Upper lobe of right lung (tissue), 1 donor: ENCODE data around the gene SGK1. TPM values are rescaled to one million over a fixed set of nuclear protein-coding genes. Genes with fewer than 3 reads are reported as not detected.

Experiments
- ATAC-seq: fragments of 200-7000 bp; cut with Tn5 transposase; one replicate; pipeline ENCODE4 v1.9.1; 2020; ENCODE audit warnings: mild to moderate bottlenecking, moderate library complexity
- DNase-seq: peaks from one replicate; pipeline ENCODE4 v3.0.0-alpha.2; 2020
- H3K27ac ChIP-seq: fragments of 200-600 bp; one replicate; pipeline ENCODE4 v1.8.0; 2022
- H3K27me3 ChIP-seq: fragments of 200-600 bp; one replicate; pipeline ENCODE4 v1.8.0; 2022; ENCODE audit warnings: mild to moderate bottlenecking
- H3K36me3 ChIP-seq: fragments of 200-600 bp; one replicate; pipeline ENCODE4 v1.8.0; 2022
- H3K4me1 ChIP-seq: fragments of 200-600 bp; one replicate; pipeline ENCODE4 v1.8.0; 2022
- H3K4me3 ChIP-seq: fragments of 200-600 bp; one replicate; pipeline ENCODE4 v1.8.0; 2022; ENCODE audit warnings: mild to moderate bottlenecking
- H3K9me3 ChIP-seq: fragments of 200-600 bp; one replicate; pipeline ENCODE4 v1.8.0; 2022
- intact Hi-C: fragments of 100-400 bp; cut with DNase I; formaldehyde crosslinking; loops from one replicate; pipeline ENCODE4 v1.11.0; 2022
- total RNA-seq: library from RNA; stranded (reverse); fragmentation: NEBNext Ultra II Directional; extraction: Animal tissue kit (Norgen Biotek cat#: 25700); gene quantifications from one replicate; pipeline ENCODE4 v1.2.1, GENCODE V29; 2021
- TF ChIP-seq, protein P1 (sequence below): fragments of 200-600 bp; IDR thresholded peaks from one replicate; pipeline ENCODE4 v1.8.0; 2022; ENCODE audit warnings: antibody characterized with exemption
- donor health status: DM: no; HTN: yes; CAD: no; lungs with severe emphysema.

Gene SGK1
- total RNA-seq, 1 donor from 2014 or later, result 204 TPM

DNA sequence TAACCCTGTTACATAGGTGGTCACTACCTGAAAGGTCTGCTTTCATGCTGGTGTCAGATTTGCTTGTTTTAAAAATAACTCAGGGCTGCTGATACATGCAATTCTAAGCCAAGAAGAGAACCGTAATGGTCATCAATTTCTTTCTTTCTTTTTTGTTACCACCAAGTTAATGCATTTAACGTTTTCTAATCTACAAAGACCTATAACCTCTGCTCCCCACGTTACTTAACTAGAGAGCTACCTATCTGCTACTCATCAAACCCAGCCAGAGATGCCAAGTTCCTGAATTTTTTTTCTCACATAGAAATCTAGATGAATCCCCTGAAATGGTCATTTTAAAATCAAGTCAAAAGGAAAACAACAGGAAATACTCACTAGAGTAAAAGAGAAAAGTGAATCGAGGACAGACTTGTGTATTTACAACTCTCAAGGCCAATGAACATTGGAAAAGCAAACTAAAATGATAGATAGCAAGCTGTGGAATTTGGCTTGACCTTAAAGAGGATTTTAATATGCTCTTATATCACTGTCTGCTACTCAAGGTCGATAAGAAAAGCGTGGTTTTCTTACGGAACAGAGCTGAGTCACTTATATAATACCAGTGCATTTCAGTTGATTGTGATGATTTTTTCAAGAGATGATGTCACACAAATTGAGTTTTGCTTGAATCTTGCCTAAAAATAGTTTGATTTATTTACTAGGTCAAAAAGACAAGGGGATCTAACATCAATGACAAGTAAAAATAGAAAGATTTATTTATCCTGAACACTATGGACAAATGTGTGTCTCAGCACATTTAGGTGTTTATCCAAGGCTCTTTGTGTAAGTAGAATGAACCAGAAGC lies 67.9 kb downstream of the SGK1 start:
- TF ChIP-seq, protein P1, sequence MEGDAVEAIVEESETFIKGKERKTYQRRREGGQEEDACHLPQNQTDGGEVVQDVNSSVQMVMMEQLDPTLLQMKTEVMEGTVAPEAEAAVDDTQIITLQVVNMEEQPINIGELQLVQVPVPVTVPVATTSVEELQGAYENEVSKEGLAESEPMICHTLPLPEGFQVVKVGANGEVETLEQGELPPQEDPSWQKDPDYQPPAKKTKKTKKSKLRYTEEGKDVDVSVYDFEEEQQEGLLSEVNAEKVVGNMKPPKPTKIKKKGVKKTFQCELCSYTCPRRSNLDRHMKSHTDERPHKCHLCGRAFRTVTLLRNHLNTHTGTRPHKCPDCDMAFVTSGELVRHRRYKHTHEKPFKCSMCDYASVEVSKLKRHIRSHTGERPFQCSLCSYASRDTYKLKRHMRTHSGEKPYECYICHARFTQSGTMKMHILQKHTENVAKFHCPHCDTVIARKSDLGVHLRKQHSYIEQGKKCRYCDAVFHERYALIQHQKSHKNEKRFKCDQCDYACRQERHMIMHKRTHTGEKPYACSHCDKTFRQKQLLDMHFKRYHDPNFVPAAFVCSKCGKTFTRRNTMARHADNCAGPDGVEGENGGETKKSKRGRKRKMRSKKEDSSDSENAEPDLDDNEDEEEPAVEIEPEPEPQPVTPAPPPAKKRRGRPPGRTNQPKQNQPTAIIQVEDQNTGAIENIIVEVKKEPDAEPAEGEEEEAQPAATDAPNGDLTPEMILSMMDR, result no peak
- H3K4me3 ChIP-seq, result no peak overlapping the region
- no peaks in the 10 kb centered on the region for H3K9me3 ChIP-seq
- intact Hi-C loops, result no loop called here
- H3K27ac ChIP-seq, result no peak overlapping the region
- ATAC-seq, result no peak
- H3K36me3 ChIP-seq, result no peaks in the 10 kb centered on the region
- DNase-seq, result no peak
- H3K4me1 ChIP-seq, result peaks cover 12% of the 10 kb centered on the region
- H3K27me3 ChIP-seq, result no peaks in the 10 kb centered on the region

GRCh38 chr6:134249239-134249758 lies 68.6 kb downstream of the SGK1 start:
- Histone ChIP-seq H3K27me3 (no peaks in the 10 kb centered on the region), H3K4me1 (peaks cover 12% of the 10 kb centered on the region), H3K27ac (no peak overlapping the region), H3K36me3 (no peaks in the 10 kb centered on the region), H3K9me3 (no peaks in the 10 kb centered on the region), H3K4me3 (no peak overlapping the region)
- ATAC-seq, result peak; percentile 34
- DNase-seq, result no peak
- TF ChIP-seq, protein P1, result no peak
- intact Hi-C loops, result no loop called here

GRCh38 chr6:134247844-134248580 lies 69.9 kb downstream of the SGK1 start:
- H3K27ac ChIP-seq, result no peak overlapping the region
- no peak for DNase-seq
- no peaks in the 10 kb centered on the region for H3K27me3 ChIP-seq
- H3K9me3 ChIP-seq, result no peaks in the 10 kb centered on the region
- H3K4me1 ChIP-seq, result peaks cover 12% of the 10 kb centered on the region
- intact Hi-C loops, result no loop called here
- H3K4me3 ChIP-seq, result no peak overlapping the region
- ATAC-seq, result no peak
- TF ChIP-seq, protein P1, result no peak
- H3K36me3 ChIP-seq, result no peaks in the 10 kb centered on the region

DNA sequence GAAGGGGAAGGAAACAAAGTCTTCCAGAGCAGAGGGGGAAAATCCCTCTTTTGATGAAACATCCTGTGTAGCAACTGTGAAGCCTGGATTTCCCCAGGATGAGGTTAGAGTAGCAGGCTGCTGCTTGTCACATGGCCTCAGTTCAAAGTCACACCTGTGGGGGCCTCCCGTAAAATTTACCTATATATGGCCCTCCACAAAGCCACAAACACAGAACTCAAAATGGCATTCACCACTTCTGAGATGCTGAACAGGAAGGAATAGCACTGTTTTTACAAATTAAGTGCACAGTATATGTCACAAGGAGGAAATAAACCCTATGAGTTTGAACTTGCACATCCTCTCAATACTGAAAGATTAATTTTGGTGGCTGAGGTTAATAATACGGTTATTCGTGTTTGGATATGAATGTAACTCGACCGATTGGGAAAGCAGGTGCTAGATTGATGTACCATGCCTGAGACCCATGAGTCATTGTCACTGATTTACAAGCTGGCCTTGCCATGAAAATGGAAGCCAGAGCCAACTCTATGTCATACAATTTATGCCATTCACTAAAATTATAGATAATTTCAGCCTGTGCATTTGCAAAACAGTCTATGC lies 70.6 kb downstream of the SGK1 start:
- Histone ChIP-seq H3K27me3 (no peaks in the 10 kb centered on the region), H3K27ac (no peak overlapping the region), H3K9me3 (no peaks in the 10 kb centered on the region), H3K4me3 (no peak overlapping the region), H3K4me1 (peaks cover 12% of the 10 kb centered on the region), H3K36me3 (no peaks in the 10 kb centered on the region)
- ATAC-seq (no peak), DNase-seq (no peak)
- intact Hi-C loops, result no loop called here
- TF ChIP-seq, protein P1, result no peak

DNA sequence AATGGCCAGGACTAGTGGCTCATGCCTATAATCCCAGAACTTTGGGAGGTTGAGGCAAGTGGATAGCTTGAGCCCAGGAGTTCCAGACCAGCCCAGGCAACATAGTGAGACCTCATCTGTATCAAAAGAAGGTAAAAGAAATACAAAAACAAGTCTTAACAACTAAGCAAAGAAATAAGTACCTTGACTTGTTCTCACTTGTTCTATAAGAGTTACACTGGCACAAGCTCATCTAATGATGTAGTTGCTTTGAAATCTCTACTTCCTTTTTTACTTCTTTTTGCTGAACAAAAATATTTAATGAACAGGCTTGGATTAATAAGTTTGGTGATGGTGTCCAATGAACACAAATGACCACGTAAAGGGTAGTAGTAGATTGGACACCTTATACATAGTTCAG lies 72.2 kb downstream of the SGK1 start:
- TF ChIP-seq, protein P1, result no peak
- no peaks in the 10 kb centered on the region for H3K9me3 ChIP-seq
- intact Hi-C loops, result no loop called here
- H3K27me3 ChIP-seq, result no peaks in the 10 kb centered on the region
- DNase-seq, result no peak
- no peak overlapping the region for H3K27ac ChIP-seq
- no peak overlapping the region for H3K4me3 ChIP-seq
- H3K36me3 ChIP-seq, result no peaks in the 10 kb centered on the region
- peaks cover 10% of the 10 kb centered on the region for H3K4me1 ChIP-seq
- no peak for ATAC-seq
